ENCODE measurements around the gene HYPK. TPM values are rescaled to one million over a fixed set of nuclear protein-coding genes. Genes with fewer than 3 reads are reported as not detected.
"Not testable (repeated sequence)": the region's sequence is repeated elsewhere in the genome, so short reads cannot be mapped to it uniquely, and the experiment has no call there.

The HYPK gene
- polyA plus RNA-seq, 3 donors: 12.9 to 21.1 (median 13.3) TPM

- DNase-seq: not testable (repeated sequence)
Observed at GRCh38 chr15:43829951-43830540, 29.6 kb downstream of the HYPK start.

- not testable (repeated sequence) for DNase-seq
Observed at GRCh38 chr15:43830691-43831275, 30.4 kb downstream of the HYPK start.

- DNase-seq: not testable (repeated sequence)
Observed at GRCh38 chr15:43831519-43832052, 31.2 kb downstream of the HYPK start.

- not testable (repeated sequence) for DNase-seq
Observed at GRCh38 chr15:43832485-43832884, 32.1 kb downstream of the HYPK start.

- DNase-seq: no peak
Observed at GRCh38 chr15:43845421-43845820, 45.0 kb downstream of the HYPK start.

GRCh38 chr15:43851251-43851650 is 50.9 kb downstream of the HYPK start:
- no peak for DNase-seq

- DNase-seq: no peak
Observed at GRCh38 chr15:43852607-43853006, 52.2 kb downstream of the HYPK start.

Other genes with a start within 250 kb of the HYPK start
- gene PPIP5K1, start 210.4 kb upstream of the HYPK start, polyA plus RNA-seq (ENCODE audit: insufficient read length in 3 of 3): 10 to 100 TPM; 21.1 to 41.8 (median 36.1) TPM
- gene CKMT1B, start 206.6 kb upstream of the HYPK start, polyA plus RNA-seq (ENCODE audit: insufficient read length in 3 of 3): 1 to 10 TPM; 2.2 to 3.4 (median 3.2) TPM
- gene STRC, start 181.8 kb upstream of the HYPK start, polyA plus RNA-seq (ENCODE audit: insufficient read length in 3 of 3): 1 to 10 TPM in 2 of 3 donors, under 1 TPM in 1; 0.63 to 1.8 (median 1.2) TPM
- gene CATSPER2, start 151.8 kb upstream of the HYPK start, polyA plus RNA-seq (ENCODE audit: insufficient read length in 3 of 3): 10 to 100 TPM in 1 of 3 donors, 1 to 10 TPM in 2; 3.3 to 13.3 (median 9.4) TPM
- gene CKMT1A, start 106.7 kb upstream of the HYPK start, polyA plus RNA-seq (ENCODE audit: insufficient read length in 3 of 3): 1 to 10 TPM; 2.6 to 3.5 (median 3.3) TPM
- gene PDIA3, start 54.2 kb upstream of the HYPK start, polyA plus RNA-seq (ENCODE audit: insufficient read length in 3 of 3): 100 to 1,000 TPM; 489 to 632 (median 518) TPM
- gene ELL3, start 23.6 kb upstream of the HYPK start, polyA plus RNA-seq (ENCODE audit: insufficient read length in 3 of 3): 1 to 10 TPM; 3.1 to 3.2 (median 3.2) TPM
- 100 to 1,000 TPM; 586 to 760 (median 676) TPM for gene SERF2, start 8.3 kb upstream of the HYPK start, polyA plus RNA-seq (ENCODE audit: insufficient read length in 3 of 3)
- gene SERINC4, start 379 bp upstream of the HYPK start, polyA plus RNA-seq (ENCODE audit: insufficient read length in 3 of 3): under 1 TPM in 2 of 3 donors, not detected in 1; 0.25 to 0.47 TPM
- gene MFAP1, start 24.1 kb downstream of the HYPK start, polyA plus RNA-seq (ENCODE audit: insufficient read length in 3 of 3): 10 to 100 TPM; 58.3 to 74.3 (median 71.1) TPM
- 10 to 100 TPM; 12.6 to 14.0 (median 13.9) TPM for gene WDR76, start 26.4 kb downstream of the HYPK start, polyA plus RNA-seq (ENCODE audit: insufficient read length in 3 of 3)